ENCODE results near the gene ATP4B.
"Not testable (repeated sequence)": the region's sequence is repeated elsewhere in the genome, so short reads cannot be mapped to it uniquely, and the experiment has no call there.

ATP4B gene

DNA sequence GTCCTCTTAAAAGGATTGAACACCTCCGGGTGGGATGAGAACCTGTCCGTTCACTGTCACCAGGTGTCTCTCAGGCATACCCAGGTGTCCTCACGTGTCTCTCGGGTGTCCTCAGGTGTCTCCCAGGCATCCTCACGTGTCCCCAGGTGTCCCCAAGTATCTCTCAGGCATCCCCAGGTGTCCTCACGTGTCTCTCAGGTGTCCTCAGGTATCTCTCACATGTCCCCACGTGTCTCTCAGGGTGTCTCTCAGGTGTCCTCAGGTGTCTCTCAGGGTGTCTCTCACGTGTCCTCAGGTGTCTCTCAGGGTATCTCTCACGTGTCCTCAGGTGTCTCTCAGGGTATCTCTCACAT lies 33.8 kb downstream of the ATP4B start:
- DNase-seq: no peak

DNA sequence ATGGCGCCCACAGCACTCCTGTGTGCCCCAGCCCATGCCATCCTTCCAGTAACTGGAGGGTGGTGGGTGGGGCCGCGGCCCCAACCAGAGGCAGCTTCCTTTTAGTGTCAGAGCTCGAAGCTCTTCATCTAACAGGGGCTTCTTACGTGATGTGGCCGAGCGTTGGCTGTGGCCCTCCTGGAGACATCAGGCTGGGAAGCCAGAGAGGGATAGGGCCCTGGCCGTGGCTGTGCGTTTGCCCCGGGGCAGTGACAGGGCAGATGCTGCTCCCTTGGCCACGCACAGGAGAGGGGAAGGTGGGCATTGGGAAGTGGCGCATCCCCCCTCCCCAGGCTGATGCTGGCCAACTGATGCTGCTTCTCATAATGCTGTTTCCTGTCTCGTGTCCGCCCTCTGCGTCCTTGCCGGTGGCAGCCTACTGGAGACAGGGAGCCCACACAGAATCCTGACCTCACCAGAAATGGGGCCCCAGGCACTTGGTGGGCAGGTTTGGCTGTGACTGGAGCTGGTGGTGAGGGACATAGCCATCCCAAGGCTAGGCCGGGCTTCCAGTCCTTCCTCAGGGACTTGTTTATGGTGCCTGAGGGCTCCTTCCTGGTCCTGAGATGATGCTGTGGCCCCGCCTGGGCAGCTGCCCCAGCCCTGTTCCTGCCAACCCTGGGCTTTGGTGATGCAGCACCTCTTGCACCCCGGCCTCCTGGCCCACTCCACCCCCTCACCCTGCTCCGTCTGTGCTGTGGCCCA lies 34.3 kb downstream of the ATP4B start:
- DNase-seq: no peak

DNA sequence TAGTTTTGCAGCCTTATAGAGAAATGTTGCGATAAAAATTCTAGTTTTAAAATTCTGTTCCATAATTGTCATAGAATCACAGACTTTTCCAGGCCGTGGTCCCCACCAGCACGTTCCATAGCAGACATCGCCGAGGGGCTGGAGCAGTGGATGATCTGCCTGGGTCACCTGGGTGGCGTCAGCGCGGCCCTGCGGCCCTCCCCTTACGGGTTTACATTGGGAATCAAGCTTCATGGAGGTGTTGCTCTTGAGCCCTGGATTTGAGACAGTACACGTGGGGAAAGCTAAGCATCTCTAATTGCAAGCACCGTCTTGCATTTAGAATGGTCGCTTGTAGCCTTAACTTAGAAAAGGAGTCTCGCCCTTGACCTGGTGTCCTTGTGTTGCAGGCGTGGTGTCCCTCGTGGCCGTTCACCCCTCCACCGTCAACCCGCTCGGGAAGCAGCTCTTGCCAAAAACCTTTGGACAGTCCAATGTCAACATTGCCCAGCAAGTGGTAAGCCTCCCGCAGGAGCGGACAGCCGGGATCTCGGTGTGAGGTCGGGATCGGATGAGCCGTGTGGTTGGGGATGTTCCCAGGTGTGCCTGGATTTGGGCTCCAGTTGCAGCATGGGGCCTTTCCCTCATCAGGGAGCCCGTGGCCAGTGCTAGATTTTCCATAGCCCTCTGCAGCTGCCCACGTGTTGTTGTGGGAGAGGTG lies 35.1 kb downstream of the ATP4B start:
- DNase-seq: no peak

DNA sequence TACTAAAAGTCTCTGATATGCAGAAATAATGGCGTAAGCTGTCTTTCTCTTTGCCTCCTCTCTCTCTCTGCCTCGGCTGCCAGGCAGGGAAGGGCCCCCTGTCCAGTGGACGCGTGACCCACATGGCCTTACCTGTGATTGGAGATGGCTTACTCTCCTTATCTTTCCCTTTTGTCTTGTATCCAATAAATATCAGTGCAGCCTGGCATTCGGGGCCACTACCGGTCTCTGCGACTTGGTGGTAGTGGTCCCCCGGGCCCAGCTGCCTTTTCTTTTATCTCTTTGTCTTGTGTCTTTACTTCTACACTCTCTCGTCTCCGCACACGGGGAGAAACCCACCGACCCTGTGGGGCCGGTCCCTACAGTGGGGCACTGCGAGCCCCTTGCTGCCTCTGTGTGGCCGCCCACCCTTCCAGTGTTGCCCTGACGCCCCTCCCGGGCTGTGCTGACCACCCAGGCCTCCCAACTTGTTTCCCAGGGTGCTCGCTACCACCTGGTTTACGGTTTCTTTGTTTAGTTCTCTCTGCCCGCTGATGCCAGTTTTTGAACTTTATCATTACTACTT lies 35.9 kb downstream of the ATP4B start:
- DNase-seq: not testable (repeated sequence)

DNA sequence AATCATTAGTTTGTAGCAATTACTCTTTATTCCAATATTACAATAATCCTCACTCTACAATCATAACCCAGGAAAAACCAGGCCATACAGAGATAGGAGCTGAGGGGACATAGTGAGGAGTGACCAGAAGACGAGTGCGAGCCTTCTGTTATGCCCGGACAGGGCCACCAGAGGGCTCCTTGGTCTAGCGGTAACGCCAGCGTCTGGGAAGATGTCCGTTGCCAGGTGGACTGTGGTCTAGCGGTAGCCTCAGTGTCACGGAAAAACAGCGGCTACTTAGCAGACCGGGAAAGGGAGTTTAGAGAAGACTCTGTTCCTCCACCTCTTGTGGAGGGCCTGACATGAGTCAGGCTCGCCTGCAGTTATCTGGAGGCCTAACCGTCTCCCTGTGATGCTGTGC lies 36.5 kb downstream of the ATP4B start:
- not testable (repeated sequence) for DNase-seq

DNA sequence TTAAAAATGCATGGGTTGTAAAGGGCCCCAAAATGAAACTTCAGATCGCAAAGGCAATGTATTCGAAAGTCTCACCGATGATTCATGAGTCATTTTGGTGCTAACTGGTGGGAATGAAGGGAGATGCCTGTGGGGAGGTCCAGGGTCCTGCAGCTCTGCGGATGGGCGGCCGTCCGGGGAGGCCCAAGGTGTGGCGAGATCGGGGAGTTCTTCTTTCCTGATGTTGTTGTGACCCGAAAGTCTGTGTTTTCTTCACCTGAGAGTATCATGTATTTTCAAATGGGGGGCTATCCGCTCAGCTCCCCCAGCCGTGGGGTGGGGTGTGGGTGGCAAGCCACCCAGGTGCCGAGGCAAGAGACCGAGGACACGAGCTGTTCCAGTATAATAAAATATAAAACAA lies 37.0 kb downstream of the ATP4B start:
- DNase-seq: no peak

DNA sequence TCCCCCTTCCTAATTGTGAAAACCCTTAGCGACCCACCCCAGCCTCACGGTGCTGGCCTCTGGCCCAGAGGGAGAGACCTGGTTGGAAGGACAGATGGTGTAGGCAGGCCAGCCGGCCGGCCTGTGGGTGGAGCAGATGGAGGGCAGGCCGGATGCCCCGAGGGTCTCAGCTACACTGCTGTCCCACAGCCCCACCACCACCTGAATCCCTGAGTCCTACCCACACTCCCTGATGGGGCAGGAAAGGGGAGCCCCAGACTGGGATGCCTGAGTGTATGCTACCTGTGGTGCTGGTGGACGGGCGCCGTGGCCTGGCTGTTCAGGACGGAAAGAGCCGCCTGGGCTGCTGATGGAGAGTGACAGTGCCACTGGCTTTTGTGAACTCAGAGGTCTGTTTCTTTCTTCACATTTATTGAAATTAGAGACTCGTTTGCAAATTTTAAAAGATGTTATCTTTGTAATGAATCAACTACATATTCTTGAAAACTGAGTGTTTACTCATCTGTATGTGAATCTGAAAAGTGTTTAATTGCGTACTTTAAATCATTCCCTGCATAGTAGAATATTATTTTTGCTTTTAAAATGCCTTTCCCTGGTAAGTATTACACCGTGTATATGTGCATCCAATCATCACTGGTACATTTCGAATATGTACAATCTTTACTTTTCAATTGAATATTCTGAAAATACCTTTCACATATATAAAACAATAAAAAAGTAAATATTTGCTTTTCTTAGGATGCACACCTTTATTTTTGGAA lies 37.8 kb downstream of the ATP4B start:
- DNase-seq: no peak

DNA sequence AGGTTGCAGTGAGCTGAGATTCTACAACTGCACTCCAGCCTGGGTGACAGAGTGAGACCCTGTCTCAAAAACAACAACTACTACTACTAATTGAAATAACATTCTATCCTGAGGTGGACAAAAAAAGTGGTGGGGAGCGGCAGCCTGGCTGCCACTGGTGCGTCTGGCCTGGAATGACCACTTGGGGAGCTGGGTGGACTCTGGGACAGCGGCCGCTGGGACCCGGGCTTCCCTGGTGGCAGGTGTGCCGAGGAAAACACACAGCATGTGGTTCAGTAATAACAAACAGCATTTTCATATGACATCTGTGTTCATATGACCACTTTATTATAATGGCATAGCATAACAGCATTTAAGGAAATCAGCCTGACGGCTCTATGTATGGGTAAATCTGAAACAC lies 39.5 kb downstream of the ATP4B start:
- no peak for DNase-seq

DNA sequence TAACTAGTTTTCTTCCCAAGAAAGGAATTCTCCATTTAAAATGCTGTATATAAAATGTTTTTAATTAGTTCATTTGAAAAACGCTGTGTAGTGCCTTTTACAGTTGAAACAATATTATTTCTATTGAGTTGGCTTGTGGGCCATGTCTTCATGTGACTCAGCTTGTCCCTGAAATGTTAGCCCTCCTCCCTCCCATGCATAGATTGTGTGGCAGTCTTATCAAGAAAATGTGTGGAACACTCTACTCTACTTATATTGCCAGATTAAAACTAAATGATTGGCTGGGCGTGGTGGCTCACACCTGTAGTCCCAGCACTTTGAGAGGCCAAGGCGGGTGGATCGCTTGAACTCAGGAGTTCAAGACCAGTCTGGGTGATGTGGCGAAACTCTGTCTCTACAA lies 40.0 kb downstream of the ATP4B start:
- DNase-seq: no peak

DNA sequence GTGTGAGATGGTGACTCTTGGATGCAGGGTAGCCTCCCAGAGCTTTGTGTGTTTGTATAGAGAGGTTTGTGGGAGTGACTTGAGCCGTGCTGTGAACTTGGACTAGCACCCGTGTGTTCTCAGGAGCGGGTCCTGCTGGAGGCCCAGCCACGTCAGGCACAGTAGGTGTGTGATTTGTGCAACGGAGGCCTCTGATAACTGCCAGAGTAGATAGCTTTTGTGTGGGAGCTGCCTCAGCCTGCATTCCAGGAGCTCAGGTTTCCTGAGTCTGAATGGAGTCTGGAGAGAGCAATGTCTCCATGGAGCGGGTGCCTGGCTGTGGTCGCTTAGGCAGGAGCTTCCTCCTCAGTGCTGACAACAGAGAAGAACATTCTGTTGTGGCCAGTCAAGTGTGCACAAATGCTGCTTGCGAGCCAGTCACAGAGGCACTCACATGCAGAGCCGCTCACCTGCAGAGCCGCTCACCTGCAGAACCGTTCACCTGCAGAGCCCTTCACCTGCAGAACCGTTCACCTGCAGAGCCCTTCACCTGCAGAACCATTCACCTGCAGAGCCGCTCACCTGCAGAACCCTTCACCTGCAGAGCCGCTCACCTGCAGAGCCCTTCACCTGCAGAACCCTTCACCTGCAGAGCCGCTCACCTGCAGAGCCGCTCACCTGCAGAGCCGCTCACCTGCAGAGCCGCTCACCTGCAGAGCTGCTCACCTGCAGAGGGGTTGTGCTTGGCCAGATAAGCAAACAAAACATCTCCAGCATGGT lies 40.8 kb downstream of the ATP4B start:
- no peak for DNase-seq

DNA sequence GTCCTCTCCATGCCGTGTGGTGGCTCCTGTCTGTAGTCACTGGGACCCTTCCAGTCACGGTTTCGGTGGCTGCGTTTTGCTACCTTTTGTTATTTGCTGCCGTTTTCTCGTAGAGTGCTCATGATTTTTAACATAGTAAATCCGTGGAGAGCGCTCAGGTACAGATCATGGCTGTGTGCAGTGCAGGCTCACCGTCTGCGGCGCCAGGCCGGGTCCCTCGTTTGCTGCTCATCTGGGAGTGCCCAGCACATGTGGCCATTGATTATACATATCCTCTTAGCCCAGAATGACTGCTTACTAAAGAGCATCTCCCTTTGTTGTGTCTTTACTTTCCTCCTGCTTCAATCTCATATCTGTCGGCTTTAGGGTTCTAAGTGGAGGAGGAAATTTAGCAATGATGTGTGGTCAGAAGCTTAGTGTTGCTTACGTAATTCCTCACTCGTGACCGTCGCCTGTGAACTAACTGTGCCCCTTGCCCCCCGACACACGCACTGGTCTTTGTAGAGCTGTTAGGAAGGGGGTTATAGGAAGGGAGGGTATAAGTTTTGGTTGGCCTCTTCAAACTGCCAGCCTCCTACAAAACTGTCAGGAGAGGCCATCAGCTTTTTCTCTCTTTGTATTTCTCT lies 41.6 kb downstream of the ATP4B start:
- DNase-seq: no peak

DNA sequence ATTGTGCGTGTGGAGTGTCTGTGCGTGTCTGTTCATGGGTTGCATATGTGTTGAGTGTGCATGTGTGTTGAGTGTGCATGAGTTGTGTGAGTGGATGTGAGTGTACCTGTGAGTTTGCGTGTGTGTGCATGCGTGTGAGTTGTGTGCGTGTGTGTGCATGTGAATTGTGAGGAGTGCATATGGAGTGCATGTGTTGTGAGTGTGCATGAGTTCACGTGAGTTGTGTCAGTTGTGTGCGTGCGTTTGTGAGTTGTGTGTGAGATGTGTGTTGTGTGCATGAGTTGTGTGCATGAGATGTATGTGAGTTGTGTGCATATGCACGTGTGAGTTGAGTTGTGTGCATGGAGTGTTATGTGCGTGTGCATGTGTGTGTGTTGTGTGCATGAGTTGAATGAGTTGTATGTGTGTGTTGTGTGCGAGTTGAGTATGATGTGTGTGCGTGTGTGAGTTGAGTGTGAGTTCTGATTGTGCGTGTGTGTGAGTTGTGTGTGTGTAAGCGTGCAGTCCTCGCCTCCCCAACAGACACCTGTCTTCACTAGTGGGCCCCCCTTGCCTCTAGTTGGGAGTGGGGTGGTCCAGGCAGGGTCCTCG lies 44.1 kb downstream of the ATP4B start:
- DNase-seq: no peak

DNA sequence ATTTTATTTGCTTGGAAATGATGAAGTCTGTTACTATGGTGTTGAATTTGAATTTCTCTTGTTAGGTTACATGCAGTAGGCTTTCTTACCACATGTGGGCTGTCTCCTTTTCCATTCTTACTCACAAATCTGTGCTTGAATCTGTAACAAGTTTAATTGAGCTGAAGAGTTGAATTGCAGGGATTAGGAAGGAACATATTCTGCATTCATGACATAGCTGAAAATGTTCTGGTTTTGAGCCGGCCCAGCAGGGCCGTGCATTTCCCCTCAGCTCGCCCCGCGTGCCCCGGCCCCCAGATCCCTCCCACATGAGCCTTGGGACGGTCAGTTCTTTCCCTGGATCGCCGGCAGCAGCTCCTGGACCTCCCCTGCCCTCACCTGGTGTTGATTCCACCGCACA lies 45.4 kb downstream of the ATP4B start:
- DNase-seq: no peak

DNA sequence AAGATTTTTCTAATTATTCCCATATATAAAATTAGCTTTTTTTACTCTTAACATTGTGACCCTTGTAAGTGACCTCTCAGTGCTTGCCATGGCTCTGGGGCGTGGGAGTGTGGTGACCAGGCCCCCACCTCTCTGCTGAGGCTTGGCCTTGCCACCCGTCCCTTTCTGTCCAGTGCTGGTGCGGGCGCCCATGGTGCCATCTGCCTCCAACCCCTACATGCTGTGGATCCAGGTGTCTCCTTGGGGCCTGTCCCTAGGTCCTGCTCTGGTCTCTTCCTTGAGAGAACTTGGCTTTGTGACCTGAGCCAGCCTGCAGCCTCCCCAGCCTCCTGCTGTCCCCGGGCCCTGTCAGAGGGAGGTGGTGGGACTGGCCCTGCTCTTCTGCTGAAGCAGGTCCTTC lies 46.0 kb downstream of the ATP4B start:
- no peak for DNase-seq

DNA sequence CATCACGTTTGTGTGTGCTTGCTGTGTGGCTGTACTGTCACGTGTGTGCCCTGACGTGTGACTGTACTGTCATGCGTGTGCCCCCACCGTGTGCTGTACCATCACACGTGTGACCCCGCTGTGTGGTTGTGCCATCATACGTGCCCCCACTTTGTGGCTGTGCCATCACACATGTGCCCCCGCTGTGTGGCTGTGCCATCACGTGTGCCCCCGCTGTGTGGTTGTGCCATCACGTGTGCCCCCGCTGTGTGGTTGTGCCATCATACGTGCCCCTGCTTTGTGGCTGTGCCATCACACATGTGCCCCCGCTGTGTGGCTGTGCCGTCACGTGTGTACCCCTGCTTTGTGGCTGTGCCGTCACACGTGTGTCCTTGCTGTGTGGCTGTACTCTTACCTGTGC lies 47.7 kb downstream of the ATP4B start:
- no peak for DNase-seq

DNA sequence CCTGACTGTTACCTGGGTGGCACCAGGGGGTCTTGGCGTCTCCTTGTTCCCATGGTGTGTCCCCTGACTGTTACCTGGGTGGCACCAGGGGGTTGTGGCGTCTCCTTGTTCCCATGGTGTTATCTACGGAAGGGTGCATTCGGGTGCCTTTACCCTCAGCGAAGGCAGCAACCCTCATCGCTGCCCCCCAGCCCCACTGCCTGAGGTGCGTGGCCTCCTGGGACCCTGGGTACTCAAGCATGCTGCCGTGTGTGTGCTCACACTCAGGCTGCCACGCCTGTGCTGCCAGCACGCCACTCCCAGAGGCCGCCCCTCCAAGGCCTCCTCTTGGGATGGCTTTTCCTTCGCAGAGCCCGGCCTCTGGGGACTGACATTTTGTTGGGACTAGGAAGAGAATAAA lies 48.4 kb downstream of the ATP4B start:
- no peak for DNase-seq

DNA sequence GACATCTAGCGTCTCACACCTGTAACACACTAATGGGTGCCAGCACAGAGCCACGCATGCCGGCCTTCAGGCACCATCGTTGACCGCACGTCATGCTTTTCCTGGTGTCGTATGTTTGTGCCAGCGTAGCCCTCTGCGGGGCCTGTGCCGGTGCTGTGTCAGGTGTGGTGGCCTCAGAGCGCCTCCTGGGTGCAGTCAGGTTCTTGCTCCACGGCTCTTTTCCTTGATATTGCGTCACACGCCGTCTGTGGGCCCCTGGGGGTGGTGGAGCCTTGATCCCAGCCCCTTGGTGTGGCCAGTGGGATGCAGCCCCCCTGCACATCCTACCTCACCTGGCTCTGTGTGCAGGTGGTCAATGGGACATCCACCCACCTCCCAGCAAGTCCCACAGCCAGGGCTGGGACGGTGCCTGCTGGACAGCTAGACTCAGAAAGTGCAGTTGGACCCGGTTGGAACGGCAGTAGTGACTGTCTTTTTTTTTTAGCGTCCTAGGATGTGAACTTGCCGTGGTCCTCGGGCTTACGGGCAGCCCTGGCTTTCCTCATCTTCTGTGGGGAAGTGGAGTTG lies 48.9 kb downstream of the ATP4B start:
- no peak for DNase-seq

DNA sequence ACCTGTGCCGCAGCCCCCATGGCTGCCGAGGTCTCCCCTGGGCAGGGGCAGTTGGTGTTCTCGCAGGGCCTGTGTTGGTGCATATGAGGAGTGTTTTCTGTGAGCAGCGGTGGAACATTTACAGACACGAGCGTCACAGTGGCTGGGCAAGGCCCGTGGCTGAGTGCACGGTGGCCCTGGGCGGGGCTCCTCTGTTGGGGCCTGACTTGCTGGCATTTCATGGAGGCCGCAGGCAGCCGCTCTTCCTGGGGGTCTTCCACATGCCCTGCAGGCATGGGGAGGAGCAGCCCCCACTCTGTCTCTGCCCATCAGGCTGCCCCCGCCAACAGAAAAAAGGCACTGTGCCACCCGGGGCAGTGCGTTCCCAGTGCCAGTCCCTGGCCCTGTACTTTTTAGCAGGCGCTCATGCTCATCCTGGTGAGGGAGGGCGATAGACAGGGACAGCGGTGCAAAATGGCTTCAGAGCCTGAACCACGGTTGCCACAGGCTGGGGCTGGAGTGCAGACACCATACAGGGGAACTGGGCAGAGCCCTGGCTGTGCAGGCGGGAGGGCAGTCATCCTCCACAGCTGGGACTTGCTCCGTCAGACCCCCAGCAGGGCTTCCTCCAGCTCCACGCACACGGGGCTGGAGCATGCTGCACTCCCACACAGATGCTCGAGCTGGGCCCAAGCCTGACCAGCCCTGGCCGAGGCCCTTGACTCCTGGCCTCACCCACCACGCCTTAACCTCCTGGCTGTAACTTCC lies 49.9 kb downstream of the ATP4B start:
- DNase-seq: no peak

DNA sequence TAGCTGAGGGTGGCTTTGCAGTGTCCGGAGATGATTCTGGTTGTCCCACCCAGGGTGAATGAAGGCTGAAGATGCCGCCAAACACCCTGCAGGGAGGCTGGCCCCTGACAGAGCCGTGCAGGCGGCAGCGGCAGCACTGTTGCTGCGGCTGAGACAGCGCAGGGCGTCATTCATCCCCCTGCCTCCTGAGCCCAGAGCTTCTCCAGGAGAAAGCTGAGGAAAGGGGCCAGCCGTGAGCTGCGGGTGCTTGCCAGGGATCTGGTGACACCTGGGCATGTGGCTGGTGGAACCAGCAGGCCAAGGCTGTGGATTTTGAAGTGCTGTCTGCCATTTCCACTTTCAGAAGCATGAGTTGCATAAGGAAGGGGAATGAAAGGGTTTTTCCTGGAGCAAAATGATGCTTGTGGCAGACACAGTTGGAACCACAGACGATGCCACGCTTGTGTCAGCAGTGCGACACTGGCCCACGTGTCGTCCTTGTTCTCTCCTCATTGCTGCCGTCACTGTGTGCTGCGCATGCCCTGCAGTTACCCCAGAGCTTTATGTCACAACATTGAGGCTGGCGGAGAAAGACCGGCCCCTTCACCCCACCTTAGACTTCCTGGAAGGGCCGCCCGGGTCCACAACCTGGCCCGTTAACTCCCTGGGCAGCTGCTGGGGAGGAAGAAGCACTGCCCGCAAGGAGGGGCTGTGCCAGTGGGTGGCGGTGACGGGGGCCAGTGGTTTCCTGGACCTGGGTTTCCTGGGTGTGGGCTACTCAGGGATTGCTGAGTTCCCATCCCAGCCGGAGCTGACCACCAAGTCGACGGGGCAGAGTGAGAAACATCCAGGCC lies 50.7 kb downstream of the ATP4B start:
- DNase-seq: no peak

DNA sequence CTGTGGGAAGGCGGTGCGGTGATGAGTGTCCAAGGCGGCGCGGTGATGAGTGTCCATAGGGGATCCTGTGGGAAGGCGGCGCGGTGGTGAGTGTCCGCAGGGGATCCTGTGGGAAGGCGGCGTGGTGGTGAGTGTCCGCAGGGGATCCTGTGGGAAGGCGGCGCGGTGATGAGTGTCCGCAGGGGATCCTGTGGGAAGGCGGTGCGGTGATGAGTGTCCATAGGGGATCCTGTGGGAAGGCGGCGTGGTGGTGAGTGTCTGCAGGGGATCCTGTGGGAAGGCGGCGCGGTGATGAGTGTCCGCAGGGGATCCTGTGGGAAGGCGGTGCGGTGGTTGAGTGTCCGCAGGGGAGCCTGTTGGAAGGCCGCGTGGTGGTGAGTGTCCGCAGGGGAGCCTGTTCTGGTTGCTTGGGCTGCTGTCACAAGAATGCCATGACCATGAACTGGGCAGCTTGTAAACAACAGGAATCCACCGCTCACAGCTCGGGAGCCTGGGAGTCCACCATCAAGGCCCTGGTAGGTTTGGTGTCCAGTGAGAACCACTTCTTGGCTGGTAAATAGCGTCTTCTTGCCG lies 52.0 kb downstream of the ATP4B start:
- DNase-seq: no peak
